Measurements from ENCODE around the gene CAMTA1.
"Not testable (repeated sequence)": the region's sequence is repeated elsewhere in the genome, so short reads cannot be mapped to it uniquely, and the experiment has no call there.

CAMTA1 gene, protein sequence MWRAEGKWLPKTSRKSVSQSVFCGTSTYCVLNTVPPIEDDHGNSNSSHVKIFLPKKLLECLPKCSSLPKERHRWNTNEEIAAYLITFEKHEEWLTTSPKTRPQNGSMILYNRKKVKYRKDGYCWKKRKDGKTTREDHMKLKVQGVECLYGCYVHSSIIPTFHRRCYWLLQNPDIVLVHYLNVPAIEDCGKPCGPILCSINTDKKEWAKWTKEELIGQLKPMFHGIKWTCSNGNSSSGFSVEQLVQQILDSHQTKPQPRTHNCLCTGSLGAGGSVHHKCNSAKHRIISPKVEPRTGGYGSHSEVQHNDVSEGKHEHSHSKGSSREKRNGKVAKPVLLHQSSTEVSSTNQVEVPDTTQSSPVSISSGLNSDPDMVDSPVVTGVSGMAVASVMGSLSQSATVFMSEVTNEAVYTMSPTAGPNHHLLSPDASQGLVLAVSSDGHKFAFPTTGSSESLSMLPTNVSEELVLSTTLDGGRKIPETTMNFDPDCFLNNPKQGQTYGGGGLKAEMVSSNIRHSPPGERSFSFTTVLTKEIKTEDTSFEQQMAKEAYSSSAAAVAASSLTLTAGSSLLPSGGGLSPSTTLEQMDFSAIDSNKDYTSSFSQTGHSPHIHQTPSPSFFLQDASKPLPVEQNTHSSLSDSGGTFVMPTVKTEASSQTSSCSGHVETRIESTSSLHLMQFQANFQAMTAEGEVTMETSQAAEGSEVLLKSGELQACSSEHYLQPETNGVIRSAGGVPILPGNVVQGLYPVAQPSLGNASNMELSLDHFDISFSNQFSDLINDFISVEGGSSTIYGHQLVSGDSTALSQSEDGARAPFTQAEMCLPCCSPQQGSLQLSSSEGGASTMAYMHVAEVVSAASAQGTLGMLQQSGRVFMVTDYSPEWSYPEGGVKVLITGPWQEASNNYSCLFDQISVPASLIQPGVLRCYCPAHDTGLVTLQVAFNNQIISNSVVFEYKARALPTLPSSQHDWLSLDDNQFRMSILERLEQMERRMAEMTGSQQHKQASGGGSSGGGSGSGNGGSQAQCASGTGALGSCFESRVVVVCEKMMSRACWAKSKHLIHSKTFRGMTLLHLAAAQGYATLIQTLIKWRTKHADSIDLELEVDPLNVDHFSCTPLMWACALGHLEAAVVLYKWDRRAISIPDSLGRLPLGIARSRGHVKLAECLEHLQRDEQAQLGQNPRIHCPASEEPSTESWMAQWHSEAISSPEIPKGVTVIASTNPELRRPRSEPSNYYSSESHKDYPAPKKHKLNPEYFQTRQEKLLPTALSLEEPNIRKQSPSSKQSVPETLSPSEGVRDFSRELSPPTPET (N-terminal part only)

DNA sequence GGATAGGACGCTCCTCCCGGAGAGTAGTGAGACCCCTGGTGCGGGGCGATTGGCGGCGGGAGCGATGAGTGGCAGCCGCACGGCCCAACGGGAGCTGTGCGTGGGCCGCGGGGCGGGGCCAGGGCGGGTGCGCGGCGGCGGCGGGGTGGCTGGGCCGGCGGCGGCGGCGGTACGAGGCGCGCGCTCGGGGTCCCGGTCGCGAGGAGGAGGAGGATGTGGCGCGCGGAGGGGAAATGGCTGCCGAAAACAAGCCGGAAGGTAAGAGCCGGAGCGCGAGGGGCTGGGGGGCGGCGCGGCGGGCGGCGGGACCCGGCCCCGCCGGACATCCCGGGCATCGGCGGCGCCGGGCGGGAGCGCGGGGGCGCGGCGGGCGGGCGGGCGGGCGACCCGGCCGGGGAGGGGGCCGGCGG lies at the start of gene CAMTA1:
CAMTA1 (plus strand) TSS at position 137 of the 410 bp plus-strand sequence; CDS start at position 214, 77 bp downstream.
- no peaks in the 10 kb centered on the region for H3K9me3 Mint-ChIP-seq
- H3K36me3 Mint-ChIP-seq: peaks cover 6% of the 10 kb centered on the region
- peaks cover 47% of the 10 kb centered on the region for H3K4me1 Mint-ChIP-seq
- peak within 1 kb of the TSS; percentile 94 for H3K4me3 Mint-ChIP-seq
- H3K27me3 Mint-ChIP-seq: no peaks in the 10 kb centered on the region
- H3K27ac Mint-ChIP-seq: peak within 1 kb of the TSS; percentile 95

- Mint-ChIP-seq H3K4me3 (no peak overlapping the region), H3K9me3 (no peaks in the 10 kb centered on the region)
Observed at GRCh38 chr1:6738987-6739676, 46.1 kb upstream of the CAMTA1 start.

DNA sequence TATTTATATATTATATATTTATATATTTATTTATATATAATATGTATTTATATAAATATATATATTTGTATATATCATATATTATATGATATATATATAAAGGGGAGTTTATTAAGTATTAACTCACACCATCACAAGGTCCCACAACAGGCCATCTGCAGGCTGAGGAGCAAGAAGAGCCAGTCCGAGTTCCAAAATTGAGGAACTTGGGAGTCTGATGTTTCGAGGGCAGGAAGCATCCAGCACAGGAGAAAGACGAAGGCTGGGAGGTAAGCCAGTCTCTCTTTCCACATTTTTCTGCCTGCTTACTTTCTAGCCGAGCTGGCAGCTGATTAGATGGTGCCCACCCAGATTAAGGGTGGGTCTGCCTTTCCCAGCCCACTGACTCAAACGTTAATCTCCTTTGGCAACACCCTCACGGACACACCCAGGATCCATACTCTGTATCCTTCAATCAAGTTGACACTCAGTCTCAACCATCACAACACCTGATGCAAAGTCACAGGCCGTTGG lies 42.5 kb upstream of the CAMTA1 start:
- H3K27me3 Mint-ChIP-seq, H3K4me3 Mint-ChIP-seq, H3K4me1 Mint-ChIP-seq, H3K27ac Mint-ChIP-seq, H3K36me3 Mint-ChIP-seq, H3K9me3 Mint-ChIP-seq: not testable (repeated sequence)

More at GRCh38 chr1:6738987-6739676, 46.1 kb upstream of the CAMTA1 start:
- peaks cover 2% of the 10 kb centered on the region for H3K27me3 Mint-ChIP-seq
- H3K4me1 Mint-ChIP-seq: peaks cover 10% of the 10 kb centered on the region
- H3K36me3 Mint-ChIP-seq: no peaks in the 10 kb centered on the region
- no peak overlapping the region for H3K27ac Mint-ChIP-seq

DNA sequence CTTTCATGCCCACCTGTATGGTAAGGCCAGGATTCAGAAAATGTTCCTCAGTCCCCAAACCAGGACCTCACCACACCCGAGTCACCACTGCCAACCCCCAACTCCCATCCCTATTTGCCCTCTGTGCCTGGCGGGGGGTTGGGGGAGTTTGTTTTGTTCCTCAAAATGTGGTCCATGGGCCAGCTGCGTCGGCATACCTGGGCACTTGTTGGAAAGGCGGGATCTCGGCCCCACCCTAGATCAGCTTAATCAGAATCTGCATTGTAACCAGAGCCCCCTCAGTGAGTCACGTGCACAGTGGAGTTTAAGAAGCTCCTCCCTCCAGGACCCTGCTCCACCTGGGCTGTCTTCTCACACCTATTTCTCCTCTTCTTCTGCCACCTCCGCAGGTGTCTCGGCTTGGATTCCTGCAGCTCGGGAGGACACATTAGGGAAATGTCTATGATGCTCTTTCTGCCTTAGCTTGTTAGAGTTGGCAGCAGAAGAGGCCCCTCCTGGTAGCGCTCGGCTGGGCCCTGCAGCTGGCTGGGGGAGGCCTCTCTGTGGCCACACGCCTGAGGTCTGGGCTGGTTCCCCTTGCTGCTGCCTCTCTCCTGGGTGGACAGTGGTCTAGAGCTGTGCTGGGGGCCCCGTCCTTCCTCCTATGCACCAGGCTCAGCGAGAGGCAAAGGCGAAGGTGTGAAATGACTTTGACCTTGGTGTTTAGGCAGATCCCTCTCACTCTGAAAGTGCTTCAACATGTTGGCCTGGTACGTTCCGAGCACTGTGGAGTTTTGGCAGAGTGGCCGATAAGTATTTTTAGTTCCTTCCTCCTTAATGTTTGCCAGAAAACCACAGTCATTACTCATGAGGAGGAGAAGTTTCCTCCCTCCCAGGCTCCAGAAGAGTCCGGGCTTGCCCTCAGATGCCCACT lies 41.8 kb upstream of the CAMTA1 start:
- Mint-ChIP-seq H3K36me3 (no peaks in the 10 kb centered on the region), H3K27me3 (peaks cover 2% of the 10 kb centered on the region), H3K27ac (no peak overlapping the region), H3K4me1 (peaks cover 6% of the 10 kb centered on the region), H3K4me3 (no peak overlapping the region), H3K9me3 (no peaks in the 10 kb centered on the region)

GRCh38 chr1:6745073-6745472 lies 40.2 kb upstream of the CAMTA1 start:
- H3K4me3 Mint-ChIP-seq: no peak overlapping the region
- H3K4me1 Mint-ChIP-seq: peaks cover 6% of the 10 kb centered on the region
- H3K27me3 Mint-ChIP-seq: peaks cover 2% of the 10 kb centered on the region
- H3K9me3 Mint-ChIP-seq: no peaks in the 10 kb centered on the region
- H3K27ac Mint-ChIP-seq: no peak overlapping the region
- no peaks in the 10 kb centered on the region for H3K36me3 Mint-ChIP-seq

- no peaks in the 10 kb centered on the region for H3K36me3 Mint-ChIP-seq
- no peak overlapping the region for H3K4me3 Mint-ChIP-seq
- H3K27ac Mint-ChIP-seq: peak overlapping the region; percentile 30
- H3K27me3 Mint-ChIP-seq: peaks cover 9% of the 10 kb centered on the region
- H3K9me3 Mint-ChIP-seq: no peaks in the 10 kb centered on the region
- H3K4me1 Mint-ChIP-seq: peaks cover 6% of the 10 kb centered on the region
Observed at GRCh38 chr1:6747674-6748073, 37.6 kb upstream of the CAMTA1 start.

GRCh38 chr1:6750490-6750889 lies 34.8 kb upstream of the CAMTA1 start:
- Mint-ChIP-seq H3K4me3 (no peak overlapping the region), H3K9me3 (no peaks in the 10 kb centered on the region), H3K36me3 (no peaks in the 10 kb centered on the region), H3K27ac (no peak overlapping the region), H3K4me1 (no peaks in the 10 kb centered on the region), H3K27me3 (peaks cover 16% of the 10 kb centered on the region)

DNA sequence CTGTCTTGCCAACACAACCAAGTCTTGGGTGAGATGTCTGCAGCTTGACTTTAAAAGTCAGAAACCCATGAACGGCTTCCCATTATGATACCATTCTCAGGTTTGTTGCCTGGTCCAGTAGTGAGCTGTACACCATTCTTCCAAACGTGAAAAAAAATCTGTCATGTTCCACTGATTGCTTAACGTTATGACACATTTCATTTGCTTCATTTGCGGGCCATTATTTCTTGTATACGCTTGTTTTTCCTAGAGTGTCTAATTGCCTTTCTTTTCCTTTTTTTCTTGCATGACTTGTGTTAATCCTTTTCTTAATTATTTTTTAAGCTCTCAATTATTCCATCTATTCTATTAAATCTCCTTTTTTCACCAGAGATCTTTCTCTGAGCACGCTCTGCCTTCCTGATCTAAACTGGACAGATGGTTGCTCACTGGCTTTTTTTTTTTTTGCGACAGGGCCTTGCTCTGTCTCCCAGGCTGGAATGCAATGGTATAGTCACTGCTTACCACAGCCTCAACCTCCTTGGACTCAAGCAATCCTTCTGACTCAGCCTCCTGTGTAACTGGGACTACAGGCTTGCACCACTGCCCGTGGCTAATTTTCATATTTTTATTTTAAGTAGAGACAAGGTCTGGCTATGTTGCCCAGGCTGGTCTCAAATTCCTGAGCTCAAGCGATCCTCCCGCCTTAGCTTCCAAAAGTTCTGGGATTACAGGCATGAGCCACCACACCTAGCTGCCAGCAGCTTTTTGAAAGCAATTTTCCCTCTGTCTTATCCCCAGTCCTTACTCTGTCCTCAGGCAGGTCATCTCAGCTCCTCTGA lies 31.7 kb upstream of the CAMTA1 start:
- Mint-ChIP-seq H3K9me3 (no peaks in the 10 kb centered on the region), H3K4me3 (no peak overlapping the region), H3K27ac (no peak overlapping the region), H3K4me1 (no peaks in the 10 kb centered on the region), H3K27me3 (peaks cover 17% of the 10 kb centered on the region), H3K36me3 (no peaks in the 10 kb centered on the region)

DNA sequence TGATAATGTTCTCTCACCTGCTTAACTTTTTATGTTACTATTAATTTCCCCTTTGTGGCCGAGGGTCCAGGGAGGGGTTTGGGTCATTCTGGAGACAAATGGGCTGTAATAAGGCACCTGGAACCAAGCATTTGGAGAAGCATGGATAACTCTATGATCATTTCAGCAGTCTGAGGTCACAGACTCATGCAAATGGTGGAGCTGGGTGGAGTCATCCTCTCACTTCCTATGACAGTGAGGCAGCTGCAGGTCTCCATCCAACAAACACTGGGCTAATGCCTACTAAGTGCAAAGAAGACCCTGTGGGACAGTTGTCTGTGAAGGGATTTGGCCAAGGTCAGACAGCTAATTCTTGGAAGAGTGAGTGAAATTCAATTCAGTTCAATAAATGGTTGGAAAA lies 28.8 kb upstream of the CAMTA1 start:
- H3K4me1 Mint-ChIP-seq: no peaks in the 10 kb centered on the region
- H3K27ac Mint-ChIP-seq: no peak overlapping the region
- no peak overlapping the region for H3K4me3 Mint-ChIP-seq
- H3K9me3 Mint-ChIP-seq: no peaks in the 10 kb centered on the region
- H3K36me3 Mint-ChIP-seq: no peaks in the 10 kb centered on the region
- H3K27me3 Mint-ChIP-seq: peaks cover 17% of the 10 kb centered on the region

DNA sequence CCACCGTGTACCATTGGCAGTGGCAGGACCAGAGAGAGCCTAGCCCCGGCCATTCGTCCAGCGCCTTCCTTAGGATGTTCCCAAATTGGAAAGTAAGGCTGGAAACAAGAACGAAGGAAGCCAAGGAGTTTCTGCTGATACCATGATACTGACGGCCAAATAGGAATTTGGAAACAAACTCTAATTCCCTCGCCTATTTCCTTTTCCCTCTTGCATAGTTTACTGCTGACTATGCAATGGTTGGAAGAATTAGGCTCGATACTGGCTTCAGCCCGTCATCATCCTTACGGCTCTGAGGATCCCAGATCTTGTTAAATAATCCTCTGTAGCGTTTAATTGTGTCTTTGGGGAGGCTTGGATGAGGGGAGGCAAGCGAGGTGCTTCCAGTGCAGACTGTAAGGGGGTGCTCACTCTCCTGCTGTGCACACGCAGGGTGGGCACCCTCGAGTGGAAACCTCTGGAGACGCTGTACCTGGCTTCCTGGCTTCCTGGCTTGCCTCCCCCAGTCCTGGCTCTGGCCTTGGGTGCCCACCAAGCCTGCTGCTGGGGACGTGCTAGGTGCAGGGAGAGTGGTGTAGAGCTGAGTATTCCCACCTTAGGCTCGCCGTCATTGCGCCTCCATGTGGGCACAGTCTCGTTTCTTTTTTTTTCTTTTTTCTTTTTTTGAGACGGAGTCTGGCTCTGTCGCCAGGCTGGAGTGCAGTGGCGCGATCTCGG lies 27.4 kb upstream of the CAMTA1 start:
- H3K27ac Mint-ChIP-seq: no peak overlapping the region
- peaks cover 10% of the 10 kb centered on the region for H3K27me3 Mint-ChIP-seq
- no peaks in the 10 kb centered on the region for H3K36me3 Mint-ChIP-seq
- no peaks in the 10 kb centered on the region for H3K4me1 Mint-ChIP-seq
- H3K9me3 Mint-ChIP-seq: no peaks in the 10 kb centered on the region
- H3K4me3 Mint-ChIP-seq: no peak overlapping the region

- Mint-ChIP-seq H3K4me1 (no peaks in the 10 kb centered on the region), H3K36me3 (no peaks in the 10 kb centered on the region), H3K9me3 (no peaks in the 10 kb centered on the region), H3K27me3 (peaks cover 11% of the 10 kb centered on the region), H3K27ac (no peak overlapping the region), H3K4me3 (no peak overlapping the region)
Observed at GRCh38 chr1:6761196-6761737, 24.0 kb upstream of the CAMTA1 start.

- H3K36me3 Mint-ChIP-seq: no peaks in the 10 kb centered on the region
- H3K27me3 Mint-ChIP-seq: peaks cover 7% of the 10 kb centered on the region
- H3K4me1 Mint-ChIP-seq: no peaks in the 10 kb centered on the region
Observed at GRCh38 chr1:6762060-6762459, 23.2 kb upstream of the CAMTA1 start.

More at GRCh38 chr1:6762060-6762459, 23.2 kb upstream of the CAMTA1 start:
- H3K9me3 Mint-ChIP-seq: no peaks in the 10 kb centered on the region
- no peak overlapping the region for H3K4me3 Mint-ChIP-seq
- no peak overlapping the region for H3K27ac Mint-ChIP-seq
